ENCODE results near the gene SNED1.

SNED1 gene

DNA sequence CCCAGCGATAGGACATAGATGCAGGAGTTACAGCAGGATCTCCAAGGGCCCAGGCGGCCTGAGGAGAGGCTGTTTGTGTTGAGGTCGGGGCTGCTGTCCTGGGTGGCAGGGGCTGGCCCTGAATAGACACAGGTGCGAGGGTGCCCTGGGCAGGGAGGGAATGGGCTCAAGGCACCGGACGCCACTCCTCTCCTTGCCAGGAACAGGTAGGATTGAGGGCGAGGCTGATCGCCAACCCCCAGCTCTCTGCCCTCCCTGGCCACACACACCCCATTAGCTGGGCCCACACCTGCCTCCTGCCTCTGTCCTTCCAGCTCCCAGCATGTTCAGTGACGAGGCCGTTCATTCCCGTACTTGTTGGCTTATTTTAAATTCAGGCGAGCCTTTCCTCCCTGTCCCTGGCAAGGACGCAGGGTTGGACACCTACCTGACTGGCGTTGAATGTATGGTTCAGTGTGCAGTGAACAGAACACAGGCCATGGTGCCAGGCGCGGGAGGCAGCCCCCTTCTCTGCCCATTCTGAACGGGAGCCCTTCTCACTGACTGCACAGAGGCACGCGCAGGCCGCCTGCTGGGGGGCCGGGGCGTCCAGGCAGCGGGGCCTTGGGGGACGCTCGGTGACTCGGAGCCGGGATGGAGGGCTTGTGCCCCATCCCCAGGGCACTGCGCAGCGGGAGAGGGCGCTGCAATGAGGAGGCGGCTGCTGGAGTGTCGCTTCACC is 41.3 kb upstream of the SNED1 start:
- in situ Hi-C loops (cut with MboI; ENCODE audit: low pct_unique_long_range_greater_than_20kb, low sequenced_read_pairs, unreplicated experiment), result no loop called here
- no peak for DNase-seq (ENCODE audit: low spot score)
- TF ChIP-seq, protein P1, sequence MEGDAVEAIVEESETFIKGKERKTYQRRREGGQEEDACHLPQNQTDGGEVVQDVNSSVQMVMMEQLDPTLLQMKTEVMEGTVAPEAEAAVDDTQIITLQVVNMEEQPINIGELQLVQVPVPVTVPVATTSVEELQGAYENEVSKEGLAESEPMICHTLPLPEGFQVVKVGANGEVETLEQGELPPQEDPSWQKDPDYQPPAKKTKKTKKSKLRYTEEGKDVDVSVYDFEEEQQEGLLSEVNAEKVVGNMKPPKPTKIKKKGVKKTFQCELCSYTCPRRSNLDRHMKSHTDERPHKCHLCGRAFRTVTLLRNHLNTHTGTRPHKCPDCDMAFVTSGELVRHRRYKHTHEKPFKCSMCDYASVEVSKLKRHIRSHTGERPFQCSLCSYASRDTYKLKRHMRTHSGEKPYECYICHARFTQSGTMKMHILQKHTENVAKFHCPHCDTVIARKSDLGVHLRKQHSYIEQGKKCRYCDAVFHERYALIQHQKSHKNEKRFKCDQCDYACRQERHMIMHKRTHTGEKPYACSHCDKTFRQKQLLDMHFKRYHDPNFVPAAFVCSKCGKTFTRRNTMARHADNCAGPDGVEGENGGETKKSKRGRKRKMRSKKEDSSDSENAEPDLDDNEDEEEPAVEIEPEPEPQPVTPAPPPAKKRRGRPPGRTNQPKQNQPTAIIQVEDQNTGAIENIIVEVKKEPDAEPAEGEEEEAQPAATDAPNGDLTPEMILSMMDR (IDR thresholded peaks at IDR 0.05; ENCODE audit: extremely low read depth, insufficient read depth, missing control alignments), result no peak

DNA sequence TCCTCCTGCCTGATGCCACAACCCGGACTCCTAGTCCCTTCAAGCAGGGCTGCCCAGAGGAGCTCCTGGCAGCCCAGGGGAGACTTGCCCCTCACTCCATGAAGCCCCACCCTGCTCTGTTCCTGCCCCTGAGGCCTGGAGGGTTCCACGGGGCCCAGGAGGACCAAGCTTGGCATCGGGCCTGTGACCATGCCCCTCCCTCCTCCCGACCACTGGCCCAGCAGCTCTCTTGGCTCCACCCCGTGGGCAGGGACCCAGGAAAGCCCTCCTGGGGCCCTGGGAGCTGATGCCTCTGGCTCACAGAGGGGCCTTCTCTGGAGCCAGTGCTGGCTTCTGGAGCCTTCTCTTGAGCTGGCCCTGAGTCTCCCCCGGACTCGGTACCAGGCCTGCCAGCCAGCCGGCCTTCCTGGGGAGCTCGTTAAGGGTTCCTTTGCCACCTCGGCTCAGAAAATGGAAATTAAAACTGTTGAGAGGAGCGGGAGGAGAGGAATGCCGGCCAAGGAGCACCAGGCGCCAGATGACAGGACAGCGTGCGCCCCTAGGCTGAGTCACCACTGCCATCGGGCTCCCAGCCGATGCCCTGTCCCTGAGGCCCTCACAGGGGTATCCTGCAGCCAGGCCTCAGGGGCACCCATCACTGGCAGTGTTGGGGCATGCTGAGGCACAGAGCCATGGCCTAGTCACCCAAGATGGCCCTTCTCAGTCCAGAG is 40.6 kb upstream of the SNED1 start:
- in situ Hi-C loops (cut with MboI; ENCODE audit: low pct_unique_long_range_greater_than_20kb, low sequenced_read_pairs, unreplicated experiment), result no loop called here

DNA sequence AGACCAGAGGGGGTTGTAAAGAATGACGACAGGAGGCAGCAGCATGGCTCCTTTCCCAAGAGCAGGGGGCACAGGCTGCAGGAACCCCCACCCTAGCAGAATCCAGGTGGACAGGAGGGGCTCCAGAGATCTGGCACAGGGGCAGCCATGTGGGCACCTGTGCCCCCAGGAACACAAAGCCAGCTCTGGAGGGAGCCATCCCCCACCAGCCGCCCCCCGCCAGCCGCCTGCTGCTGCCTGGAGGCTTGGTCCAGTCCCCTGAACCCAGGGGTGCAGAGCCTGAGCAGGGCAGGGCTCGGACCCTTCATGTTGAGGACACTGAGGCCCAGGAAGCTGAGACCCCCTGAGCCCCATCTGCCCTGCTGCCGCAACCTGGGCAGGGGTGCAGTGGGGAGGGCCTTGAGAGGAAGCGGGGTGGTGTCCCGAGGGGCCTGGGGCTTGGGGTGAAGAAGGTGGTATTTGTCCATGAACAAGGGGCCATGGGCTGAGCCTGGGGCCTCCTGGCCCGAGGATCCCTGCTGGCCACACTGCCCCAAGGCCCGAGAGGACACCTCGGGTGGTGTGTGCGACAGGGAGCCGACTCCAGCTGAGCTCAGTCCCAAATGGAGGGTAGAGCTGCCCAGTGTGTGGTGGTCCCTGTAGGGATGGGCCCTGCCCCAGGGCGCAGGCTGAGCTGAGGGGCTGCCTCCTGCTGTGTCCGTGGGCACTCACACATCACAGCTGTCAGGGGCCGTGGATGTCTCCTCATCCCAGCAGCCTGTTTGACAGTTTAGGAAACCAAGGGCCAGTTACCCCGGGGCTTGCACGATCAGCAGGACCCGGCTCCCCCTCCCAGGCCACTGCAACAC is 39.8 kb upstream of the SNED1 start:
- in situ Hi-C loops (cut with MboI; ENCODE audit: low pct_unique_long_range_greater_than_20kb, low sequenced_read_pairs, unreplicated experiment), result no loop called here
- no peak for DNase-seq (ENCODE audit: low spot score)
- TF ChIP-seq, protein P1 (IDR thresholded peaks at IDR 0.05; ENCODE audit: extremely low read depth, insufficient read depth, missing control alignments), result no peak

More for the DNA sequence above, 40.6 kb upstream of the SNED1 start:
- TF ChIP-seq, protein P1 (IDR thresholded peaks at IDR 0.05; ENCODE audit: extremely low read depth, insufficient read depth, missing control alignments), result no peak
- no peak for DNase-seq (ENCODE audit: low spot score)

DNA sequence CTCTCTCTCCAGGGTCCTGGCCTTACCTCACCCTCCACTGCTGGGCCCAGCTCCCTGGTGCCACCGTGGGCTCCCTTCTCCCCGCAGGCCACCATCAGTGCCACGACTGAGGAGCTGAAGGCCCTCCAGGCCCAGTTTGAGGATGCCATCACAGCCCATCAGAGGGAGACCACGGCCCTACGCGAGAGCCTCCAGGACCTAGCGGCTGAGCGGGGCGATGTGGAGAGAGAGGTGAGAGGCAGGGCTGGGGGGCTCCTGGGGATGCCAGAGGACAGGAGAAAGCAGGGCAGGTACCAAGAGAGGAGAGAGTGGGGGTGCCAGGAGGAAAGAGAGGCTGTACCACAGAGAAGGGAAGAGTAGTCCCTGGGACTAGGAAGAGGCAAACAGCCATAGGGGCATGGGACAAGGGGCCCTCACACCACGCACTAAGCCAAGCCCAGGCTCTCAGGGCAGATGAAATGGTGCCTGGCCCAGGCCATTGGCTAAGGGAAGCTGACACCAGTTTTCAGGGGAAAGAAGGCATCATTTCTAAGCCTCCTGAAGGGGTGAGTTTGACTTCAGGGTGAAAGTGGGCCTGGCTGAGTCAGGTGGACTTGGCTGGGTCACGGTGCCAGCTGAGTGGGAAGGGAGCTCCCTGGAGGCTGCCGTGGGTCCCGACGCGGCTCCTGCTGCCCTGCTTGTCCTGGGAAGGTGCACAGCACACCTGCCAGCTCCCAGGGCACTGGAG is 39.0 kb upstream of the SNED1 start:
- no peak for DNase-seq (ENCODE audit: low spot score)
- TF ChIP-seq, protein P1 (IDR thresholded peaks at IDR 0.05; ENCODE audit: extremely low read depth, insufficient read depth, missing control alignments), result no peak
- in situ Hi-C loops (cut with MboI; ENCODE audit: low pct_unique_long_range_greater_than_20kb, low sequenced_read_pairs, unreplicated experiment), result no loop called here

DNA sequence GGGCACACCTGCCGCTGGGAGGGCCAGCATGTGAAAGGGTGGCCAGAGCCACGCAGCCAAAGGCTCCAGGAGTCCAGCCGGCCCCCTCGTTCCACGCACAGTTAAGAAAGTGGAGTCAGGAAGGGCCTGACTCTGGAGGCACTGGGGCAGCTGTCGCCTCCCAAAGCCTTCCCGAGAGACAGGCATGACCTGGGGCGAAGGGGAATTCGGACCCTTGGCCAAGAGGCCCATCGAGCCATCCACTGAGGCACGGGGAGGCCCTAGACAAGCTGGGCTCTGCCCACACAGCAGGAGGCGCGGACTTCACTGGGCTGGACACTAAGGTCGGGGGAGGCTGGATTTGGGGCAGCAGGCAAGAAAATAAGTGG is 38.5 kb upstream of the SNED1 start:
- DNase-seq (ENCODE audit: low spot score), result no peak
- TF ChIP-seq, protein P1 (IDR thresholded peaks at IDR 0.05; ENCODE audit: extremely low read depth, insufficient read depth, missing control alignments), result no peak

More for the DNA sequence above, 38.5 kb upstream of the SNED1 start:
- in situ Hi-C loops (cut with MboI; ENCODE audit: low pct_unique_long_range_greater_than_20kb, low sequenced_read_pairs, unreplicated experiment), result no loop called here
